PFSK-1 (cell line): Measurements from ENCODE around the gene EEF1AKMT2. TPM values are rescaled to one million over a fixed set of nuclear protein-coding genes. Genes with fewer than 3 reads are reported as not detected.

Experiments
- FOXP2 ChIP-seq: optimal IDR thresholded peaks from 2 replicates; pipeline ENCODE3; 2011; ENCODE audit warnings: borderline replicate concordance, control low read depth, inconsistent platforms; ENCODE audit not compliant: insufficient read depth; ENCODE audit errors: extremely low read length, extremely low read depth
- POLR2AphosphoS5 ChIP-seq: IDR thresholded peaks from 2 replicates; pipeline ENCODE4 v1.6.1; 2012; ENCODE audit warnings: low read depth, mild to moderate bottlenecking, control low read depth, low read length, moderate library complexity
- SIN3A ChIP-seq: IDR thresholded peaks from 2 replicates; pipeline ENCODE4 v1.6.1; 2012; ENCODE audit warnings: mild to moderate bottlenecking, low read length, moderate library complexity, borderline replicate concordance; ENCODE audit not compliant: insufficient read depth
- TAF1 ChIP-seq: IDR thresholded peaks from 2 replicates; pipeline ENCODE4 v1.6.1; 2012; ENCODE audit warnings: low read length, control low read depth, borderline replicate concordance; ENCODE audit not compliant: insufficient read depth
- polyA plus RNA-seq: library from polyadenylated mRNA; unstranded; fragments of >200 nt; gene quantifications from one replicate; pipeline ENCODE4 v1.2.1, GENCODE V29; 2012; ENCODE audit warnings: low read depth, missing spikeins; ENCODE audit not compliant: insufficient read length
- TF ChIP-seq, protein P1 (sequence below), 2 experiments: IDR thresholded peaks; 2 replicates each; pipeline versions ENCODE4 v1.6.1 to v1.8.0; 2011 to 2012; ENCODE audit warnings: low read depth in 2 of 2, low read length in 2 of 2, control low read depth in 1 of 2, inconsistent platforms in 1 of 2, mild to moderate bottlenecking in 1 of 2, moderate library complexity in 1 of 2; ENCODE audit not compliant: insufficient read depth in 1 of 2

The EEF1AKMT2 gene
- 12.8 TPM for polyA plus RNA-seq

DNA sequence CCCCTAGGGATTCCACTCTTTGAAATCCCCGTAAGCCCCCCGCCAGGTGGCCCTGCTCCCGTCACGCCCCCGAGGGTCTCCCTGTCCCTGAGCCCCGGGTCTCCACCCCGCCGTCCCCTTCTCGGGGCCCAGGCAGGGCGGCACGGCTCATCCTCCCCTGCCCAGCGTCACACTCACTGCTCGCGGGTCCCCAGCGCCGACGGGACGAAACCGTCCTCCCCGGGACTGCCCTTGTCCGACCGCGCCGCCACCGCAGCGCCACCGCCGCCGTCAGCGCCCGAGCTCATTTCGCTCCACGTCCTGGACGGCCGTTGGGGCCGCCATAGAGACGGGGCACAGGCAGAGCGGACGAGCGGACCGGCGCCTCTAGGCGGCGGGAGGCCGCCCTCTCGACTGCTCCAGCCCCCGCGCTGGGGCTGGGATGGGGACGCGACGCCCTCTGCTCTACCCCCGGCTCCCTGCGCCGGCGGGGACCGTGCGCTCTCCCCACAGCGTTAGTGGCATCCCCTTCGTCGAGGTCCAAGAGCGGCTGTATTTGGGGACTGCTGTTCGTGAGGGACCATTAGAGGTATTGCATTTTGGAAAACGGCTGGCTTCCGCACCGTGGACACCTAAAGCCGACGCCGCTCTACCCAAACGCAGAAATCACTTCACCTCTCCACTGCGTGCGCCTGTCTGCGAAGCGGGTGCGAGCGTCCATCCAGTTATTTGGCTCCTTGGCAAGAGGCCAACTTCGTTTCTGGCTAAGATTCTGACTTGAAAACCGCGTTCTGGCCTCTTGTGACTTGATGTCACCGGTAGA is at the start of gene EEF1AKMT2:
Gene EEF1AKMT2 (minus strand): TSS at position 341 of the 802 bp plus-strand sequence. CDS start 54 bp downstream, at position 287.
- TF ChIP-seq TAF1: peak; percentile 86
- TF ChIP-seq, protein P1, sequence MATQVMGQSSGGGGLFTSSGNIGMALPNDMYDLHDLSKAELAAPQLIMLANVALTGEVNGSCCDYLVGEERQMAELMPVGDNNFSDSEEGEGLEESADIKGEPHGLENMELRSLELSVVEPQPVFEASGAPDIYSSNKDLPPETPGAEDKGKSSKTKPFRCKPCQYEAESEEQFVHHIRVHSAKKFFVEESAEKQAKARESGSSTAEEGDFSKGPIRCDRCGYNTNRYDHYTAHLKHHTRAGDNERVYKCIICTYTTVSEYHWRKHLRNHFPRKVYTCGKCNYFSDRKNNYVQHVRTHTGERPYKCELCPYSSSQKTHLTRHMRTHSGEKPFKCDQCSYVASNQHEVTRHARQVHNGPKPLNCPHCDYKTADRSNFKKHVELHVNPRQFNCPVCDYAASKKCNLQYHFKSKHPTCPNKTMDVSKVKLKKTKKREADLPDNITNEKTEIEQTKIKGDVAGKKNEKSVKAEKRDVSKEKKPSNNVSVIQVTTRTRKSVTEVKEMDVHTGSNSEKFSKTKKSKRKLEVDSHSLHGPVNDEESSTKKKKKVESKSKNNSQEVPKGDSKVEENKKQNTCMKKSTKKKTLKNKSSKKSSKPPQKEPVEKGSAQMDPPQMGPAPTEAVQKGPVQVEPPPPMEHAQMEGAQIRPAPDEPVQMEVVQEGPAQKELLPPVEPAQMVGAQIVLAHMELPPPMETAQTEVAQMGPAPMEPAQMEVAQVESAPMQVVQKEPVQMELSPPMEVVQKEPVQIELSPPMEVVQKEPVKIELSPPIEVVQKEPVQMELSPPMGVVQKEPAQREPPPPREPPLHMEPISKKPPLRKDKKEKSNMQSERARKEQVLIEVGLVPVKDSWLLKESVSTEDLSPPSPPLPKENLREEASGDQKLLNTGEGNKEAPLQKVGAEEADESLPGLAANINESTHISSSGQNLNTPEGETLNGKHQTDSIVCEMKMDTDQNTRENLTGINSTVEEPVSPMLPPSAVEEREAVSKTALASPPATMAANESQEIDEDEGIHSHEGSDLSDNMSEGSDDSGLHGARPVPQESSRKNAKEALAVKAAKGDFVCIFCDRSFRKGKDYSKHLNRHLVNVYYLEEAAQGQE (IDR thresholded peaks at IDR 0.05; ENCODE audit: insufficient read depth in 1 of 2, low read depth in 2 of 2, low read length in 2 of 2): no peak
- TF ChIP-seq FOXP2: peak; percentile 83
- TF ChIP-seq POLR2AphosphoS5: peak; percentile 83
- no peak for TF ChIP-seq SIN3A

DNA sequence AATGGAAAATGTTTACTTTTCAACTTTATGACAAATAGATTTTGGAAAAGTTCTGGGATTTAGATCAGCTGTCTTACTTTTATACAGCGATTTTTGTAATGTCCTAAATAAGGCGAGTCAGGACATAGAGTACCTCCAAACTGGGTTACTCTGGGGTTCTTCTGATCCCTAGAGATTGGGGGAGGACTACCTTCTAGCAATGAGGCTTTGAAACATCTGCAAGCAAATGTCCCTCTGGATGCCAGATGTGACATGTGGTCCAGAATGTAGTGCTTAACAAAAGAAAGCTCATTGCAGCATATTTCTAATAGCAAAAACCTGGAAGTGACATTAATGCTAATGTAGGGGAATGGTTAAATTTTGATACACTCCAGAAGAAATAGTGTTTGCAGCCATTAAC is 46.0 kb upstream of the EEF1AKMT2 start:
- TF ChIP-seq TAF1 (no peak), FOXP2 (no peak), SIN3A (no peak), POLR2AphosphoS5 (no peak)
- TF ChIP-seq, protein P1 (IDR thresholded peaks at IDR 0.05; ENCODE audit: insufficient read depth in 1 of 2, low read depth in 2 of 2, low read length in 2 of 2): no peak

DNA sequence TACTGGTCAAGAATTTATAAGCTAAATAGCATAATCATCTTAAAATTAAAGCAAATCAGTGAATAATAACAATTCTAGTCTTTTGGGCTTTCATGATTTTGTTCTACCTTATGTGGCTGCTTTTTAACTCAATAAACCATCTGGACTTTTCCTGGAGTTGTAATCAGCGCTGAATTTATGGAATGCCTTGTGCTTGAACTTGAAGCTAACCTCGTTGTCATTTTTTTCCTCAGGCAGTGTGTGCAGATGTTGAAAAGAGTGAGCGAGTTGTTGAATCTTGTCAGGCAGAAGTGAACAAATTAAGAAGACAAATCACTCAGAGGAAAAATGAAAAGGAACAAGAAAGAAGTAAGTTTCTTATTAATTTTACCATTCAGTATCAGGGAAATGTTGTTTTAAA is 39.4 kb upstream of the EEF1AKMT2 start:
- TF ChIP-seq FOXP2: no peak
- no peak for TF ChIP-seq POLR2AphosphoS5
- TF ChIP-seq TAF1: no peak
- no peak for TF ChIP-seq SIN3A
- TF ChIP-seq, protein P1 (IDR thresholded peaks at IDR 0.05; ENCODE audit: insufficient read depth in 1 of 2, low read depth in 2 of 2, low read length in 2 of 2): no peak

DNA sequence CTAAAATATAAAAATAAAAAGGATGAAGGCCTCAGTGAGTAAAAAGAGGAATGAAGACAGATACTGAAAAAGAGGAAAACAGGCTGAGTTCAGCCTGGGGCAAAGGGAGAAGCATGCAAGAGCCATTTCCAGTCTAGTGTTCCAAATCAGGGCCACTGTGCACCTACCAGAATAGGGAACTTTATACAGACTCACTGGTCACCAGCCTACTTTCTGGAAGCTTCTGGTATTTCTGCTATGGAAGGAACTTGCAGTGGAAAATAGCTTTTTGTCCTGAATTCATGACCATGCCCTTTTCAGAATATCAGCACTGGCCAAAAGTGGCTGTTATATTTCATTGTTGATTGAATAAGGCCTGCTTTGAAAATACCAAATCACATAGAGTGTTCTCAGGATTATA is 38.8 kb upstream of the EEF1AKMT2 start:
- TF ChIP-seq TAF1 (no peak), SIN3A (no peak), POLR2AphosphoS5 (no peak), FOXP2 (no peak)
- TF ChIP-seq, protein P1 (IDR thresholded peaks at IDR 0.05; ENCODE audit: insufficient read depth in 1 of 2, low read depth in 2 of 2, low read length in 2 of 2): no peak

DNA sequence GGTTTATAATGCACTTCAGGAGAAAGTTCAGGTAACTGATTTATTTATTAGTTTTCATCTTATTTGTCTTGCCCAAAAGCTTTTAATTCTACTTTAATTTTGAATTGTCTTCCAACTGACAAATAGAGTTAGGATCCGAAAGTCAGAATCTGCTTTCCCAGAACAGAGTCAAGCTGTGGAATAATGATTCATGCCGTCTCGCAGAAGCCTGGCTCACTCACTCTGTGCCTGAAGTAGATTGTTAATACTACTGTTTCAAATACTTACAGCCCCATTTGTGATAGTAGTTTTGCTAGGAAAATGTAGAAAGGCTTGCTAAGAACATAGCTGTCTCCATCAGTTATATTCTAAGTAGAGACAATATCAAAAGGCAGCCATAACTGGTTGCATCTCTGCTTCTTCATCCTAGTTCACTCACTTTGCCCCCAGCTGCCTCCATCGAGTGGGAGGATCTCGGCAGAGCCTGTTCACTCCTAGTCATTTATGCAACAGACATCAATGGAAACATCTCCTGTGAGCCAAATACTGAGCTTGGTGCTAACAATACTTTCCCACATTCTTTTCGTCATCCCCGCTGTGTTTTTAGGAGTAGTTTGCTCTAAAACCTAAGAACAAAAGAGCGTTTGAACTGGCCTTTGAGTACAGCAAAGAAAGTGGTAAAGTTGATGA is 37.9 kb upstream of the EEF1AKMT2 start:
- no peak for TF ChIP-seq SIN3A
- no peak for TF ChIP-seq FOXP2
- TF ChIP-seq, protein P1 (IDR thresholded peaks at IDR 0.05; ENCODE audit: insufficient read depth in 1 of 2, low read depth in 2 of 2, low read length in 2 of 2): no peak
- no peak for TF ChIP-seq TAF1
- no peak for TF ChIP-seq POLR2AphosphoS5
